Measurements from ENCODE around the gene VWA3B.
"Not testable (repeated sequence)": the region's sequence is repeated elsewhere in the genome, so short reads cannot be mapped to it uniquely, and the experiment has no call there.

The VWA3B gene

DNA sequence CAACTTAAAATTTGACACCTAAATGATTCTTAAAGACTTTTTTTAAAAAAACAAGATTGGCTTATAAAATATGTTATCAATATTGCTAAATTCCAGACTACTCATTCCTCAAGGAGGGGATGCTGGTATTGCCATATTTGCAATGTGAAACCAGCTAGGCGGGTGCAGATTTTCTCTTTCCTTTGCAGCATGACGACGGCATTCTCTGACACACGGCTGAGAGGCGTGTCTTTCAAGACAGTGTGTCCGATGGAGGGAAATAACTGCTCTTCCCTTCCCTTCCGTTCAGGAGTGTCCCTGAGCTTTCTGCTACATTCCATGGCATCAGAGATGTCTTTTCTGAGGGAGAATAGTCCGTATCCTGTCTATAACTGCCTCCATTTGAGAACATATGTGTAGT lies 221.1 kb downstream of the VWA3B start:
- peak; percentile 4 to 31 for DNase-seq

- DNase-seq, result peak; percentile 73 to 75
Measured at GRCh38 chr2:98308532-98308931, 221.6 kb downstream of the VWA3B start.

DNA sequence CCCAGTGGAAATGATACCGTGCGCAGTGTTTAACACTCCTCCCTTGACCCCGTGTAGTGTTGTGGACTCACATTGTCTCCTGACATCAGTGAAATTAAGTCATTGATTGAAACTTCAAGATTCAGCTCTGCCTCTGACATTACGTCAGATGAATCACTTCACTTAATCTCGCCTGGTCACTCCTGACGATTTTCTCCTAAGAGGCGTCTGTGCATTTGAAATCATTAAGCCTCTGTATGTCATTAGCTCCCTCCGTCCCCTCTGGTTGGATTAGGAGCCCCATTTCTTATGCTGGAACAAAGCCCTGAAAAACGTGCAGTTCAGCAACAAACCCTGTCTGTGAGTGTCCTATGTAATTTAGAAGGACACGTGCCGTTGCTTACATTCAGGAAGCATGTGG lies 222.6 kb downstream of the VWA3B start:
- no peak for DNase-seq

DNA sequence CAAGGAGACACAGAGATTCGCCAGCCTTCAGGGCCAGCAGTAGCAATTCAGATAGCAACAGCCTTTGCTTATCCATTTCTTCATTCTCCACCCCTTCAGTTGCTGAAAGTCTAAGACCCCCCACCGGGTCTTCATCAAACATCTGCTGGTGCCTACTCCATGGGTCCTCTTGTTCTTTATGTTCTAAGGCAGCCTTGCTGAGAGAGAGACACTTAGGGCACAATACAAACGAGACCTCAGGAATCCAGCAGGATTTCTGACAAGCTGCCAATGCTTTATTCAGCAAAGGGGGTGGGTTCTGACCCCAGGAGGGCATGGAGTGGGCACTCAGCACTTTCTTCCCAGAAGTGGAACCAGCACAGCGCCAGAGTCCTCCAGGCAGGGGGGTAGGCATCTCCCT lies 223.0 kb downstream of the VWA3B start:
- DNase-seq, result no peak

DNA sequence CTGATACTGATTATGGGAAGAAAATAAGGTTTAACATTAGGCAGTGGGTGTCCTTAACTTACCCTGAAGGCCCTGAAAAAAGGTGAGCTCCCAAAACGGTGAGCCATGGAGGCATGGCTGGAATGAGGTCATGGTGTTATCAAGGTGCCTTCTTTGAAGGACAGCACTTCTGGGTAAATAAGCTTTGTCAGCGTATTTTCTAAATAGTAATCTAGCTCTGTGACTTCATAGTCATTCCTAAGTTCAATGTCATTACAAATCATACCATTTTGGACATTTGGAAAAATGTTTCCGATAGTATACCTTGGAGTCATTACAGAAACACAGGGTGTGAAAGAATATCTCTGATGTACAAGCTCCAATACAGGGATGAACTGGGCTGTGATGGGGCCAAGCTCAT lies 224.1 kb downstream of the VWA3B start:
- DNase-seq, result no peak

GRCh38 chr2:98311771-98312545 lies 225.0 kb downstream of the VWA3B start:
- no peak for DNase-seq

DNA sequence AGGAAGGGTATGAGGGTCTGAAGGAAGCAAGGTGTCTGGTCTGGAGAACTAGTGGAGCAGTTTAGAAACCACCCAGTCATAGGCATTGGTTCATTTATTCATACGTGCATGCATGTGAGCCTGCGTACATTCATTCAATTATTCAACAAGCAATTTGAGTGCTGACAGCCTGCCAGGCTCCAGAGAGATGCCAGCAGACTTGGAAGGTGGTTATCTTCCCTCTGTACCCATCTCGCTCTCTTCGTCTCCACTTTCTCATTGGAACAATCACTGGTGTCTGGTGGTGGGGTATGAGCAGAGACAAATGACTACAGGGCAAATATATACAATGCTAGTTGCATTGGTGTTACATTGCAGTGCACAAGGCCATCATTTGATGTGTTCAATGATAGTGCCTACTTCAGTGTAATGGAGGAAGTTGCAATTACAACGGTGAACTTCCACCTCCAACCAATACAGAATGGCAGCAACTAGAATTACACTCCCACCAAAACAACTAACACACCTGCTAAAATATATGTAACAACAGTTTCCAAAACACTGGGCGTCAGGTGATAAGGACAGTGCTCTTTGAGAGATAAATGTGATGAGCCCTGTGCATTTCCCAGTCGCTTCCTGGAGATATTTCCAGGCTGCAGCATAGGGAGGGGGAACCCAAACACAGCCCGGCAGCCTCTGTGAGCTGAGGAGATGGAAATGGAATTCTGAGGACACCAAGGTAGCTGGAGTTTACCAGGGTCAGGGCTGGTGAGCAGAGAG lies 226.7 kb downstream of the VWA3B start:
- DNase-seq, result no peak

DNA sequence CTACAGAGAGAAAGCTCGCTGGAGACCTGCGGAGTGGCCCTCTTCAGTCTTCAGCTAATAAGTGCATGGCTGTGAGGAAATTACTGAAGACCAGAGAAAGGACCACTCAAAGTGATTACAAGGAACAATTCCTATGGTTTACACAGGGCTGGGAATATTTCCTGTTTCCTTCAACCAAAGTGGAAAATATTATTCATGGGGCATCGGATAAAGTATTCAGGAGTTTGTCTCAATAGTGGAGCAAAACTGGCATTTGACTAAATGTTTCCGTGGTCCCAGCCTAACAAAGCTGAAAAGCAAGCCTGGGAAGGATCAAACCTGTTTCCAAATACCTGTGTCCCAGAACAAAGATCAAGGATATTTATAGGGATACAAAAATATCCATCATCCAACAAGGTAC lies 227.3 kb downstream of the VWA3B start:
- no peak for DNase-seq

DNA sequence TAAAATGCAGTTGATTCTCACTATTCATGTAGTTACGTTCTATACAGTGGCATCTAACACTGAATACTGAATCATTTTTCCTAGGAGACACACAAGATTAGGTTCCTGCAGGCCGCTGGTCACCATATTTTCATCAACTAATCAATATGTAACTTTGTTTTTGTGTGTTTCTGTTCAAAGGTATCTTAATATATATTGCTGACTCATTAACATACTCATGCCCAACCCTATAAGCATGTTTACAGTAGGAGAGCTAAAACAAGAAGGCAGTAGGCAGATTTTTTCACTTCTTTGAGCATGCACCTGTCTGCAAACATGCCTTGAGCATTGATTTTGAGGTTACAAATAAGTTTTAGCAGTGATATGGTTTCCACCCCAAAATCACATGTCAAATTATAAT lies 229.0 kb downstream of the VWA3B start:
- DNase-seq, result no peak

GRCh38 chr2:98317214-98317613 lies 230.2 kb downstream of the VWA3B start:
- no peak for DNase-seq

- not testable (repeated sequence) for DNase-seq
Measured at GRCh38 chr2:98320171-98320570, 233.2 kb downstream of the VWA3B start.

DNA sequence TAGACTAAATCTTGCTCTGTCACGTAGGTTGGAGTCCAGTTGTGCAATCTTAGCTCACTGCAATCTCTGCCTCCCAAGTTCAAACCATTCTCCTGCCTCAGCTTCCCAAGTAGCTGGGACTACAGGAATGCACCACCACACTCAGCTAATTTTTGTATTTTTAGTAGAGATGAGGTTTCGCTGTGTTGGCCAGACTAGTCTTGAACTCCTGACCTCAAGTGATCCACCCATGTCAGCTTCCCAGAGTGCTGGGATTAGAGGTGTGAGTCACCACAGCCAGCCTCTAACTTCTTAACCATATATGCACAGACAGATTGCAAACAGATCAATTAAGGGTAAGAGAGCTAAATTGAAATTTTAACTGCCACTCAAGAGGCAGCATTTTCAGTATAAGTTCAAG lies 237.2 kb downstream of the VWA3B start:
- no peak for DNase-seq

DNA sequence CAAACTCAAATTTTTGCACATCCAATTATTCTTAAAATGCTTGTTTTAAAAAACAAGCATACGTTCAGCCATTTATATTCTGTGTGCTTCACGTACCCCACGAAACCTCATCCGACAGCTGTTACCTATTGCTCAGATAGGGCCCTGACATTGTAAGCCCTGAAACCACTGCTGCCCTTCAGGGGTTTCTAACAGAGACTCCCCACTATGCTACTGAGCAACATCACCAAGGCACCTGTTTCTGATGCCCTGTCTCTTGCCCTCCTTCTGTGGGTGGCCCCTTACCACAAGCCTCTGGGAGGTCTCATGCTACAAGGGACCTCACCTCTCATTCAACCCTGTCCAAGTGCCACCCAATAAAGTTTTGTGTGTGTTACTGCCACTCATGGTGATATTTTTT lies 240.8 kb downstream of the VWA3B start:
- DNase-seq, result no peak

- DNase-seq, result no peak
Measured at GRCh38 chr2:98329549-98329948, 242.6 kb downstream of the VWA3B start.

GRCh38 chr2:98332989-98333388 lies 246.0 kb downstream of the VWA3B start:
- DNase-seq, result no peak

DNA sequence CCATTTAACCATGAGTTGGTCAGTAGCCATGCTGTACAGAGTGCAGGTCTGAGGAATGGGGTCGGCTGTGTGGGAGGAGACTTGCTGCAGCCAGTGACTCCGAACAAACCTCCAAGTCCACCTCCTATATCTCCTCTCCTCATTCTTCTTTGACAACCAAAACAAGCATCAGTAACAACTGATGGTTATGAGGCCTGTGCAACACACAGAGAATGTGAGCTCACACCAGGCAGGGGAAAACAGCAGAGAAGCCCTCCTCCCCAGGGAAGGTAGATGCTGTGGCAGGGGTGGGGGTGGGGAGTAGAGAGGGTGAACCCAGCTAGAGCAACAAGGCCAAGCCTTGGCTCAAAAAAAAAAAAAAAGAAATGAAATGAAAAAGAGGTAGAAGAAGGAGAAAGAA lies 247.0 kb downstream of the VWA3B start:
- DNase-seq, result no peak

DNA sequence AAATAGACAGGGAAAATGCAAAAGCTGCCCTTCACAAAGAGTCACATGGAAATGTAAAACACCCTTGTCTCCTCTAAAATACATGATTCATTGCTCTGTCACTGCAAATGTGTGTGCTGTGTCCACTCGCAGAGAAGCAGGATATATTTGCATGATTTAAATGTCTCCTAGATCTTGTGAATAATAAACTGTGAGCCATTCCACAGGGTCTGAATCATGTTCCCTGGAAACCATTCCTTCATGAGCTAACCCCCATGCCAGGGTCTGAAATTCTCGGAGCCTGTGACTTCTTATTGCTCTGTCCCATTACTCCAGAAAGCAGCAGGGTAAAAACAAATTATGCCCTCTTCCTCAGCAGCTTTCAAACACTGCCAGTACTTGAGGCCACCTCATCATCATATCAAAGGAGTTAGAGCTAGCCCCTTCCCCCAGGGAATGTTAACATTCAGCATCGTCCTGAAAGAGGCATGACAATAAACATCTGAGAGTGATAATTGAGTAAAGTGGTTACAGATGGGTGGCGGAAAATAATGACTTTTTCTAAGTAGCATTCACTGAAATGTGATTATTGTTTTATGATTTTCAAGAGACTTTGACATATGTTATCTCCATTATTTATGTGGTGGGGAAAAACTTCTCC lies 247.6 kb downstream of the VWA3B start:
- DNase-seq, result no peak

GRCh38 chr2:98335271-98335670 lies 248.3 kb downstream of the VWA3B start:
- DNase-seq, result no peak

DNA sequence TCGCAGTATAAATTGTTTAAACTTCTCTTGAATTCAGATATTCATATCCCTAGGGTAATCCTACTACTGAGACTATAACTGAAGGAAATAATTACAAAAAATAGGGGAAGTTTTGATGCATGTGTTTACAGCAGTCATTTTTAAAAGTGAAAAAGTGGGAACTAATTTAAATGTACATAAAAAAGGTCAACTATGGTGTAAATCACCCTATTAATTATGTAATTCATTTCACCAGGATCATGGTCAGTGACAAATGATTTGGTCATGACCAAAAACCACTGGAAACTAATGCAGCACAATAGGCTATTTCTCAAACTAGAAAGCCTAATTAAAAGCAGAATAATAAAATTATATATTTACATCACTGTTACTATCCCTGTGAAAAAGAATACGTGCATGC lies 254.3 kb downstream of the VWA3B start:
- no peak for DNase-seq

- DNase-seq, result no peak
Measured at GRCh38 chr2:98343285-98343684, 256.3 kb downstream of the VWA3B start.

- no peak for DNase-seq
Measured at GRCh38 chr2:98346311-98347236, 259.6 kb downstream of the VWA3B start, which contains the start of gene CNGA3. Gene CNGA3 (plus strand): TSS chr2:98346456. CDS start chr2:98369976, 23,520 bp downstream.

GRCh38 chr2:98347298-98348065 lies 260.5 kb downstream of the VWA3B start:
- no peak for DNase-seq

Data from SHP77 (cell line).